SK-N-SH (cell line): ENCODE data around the gene UBE2I. TPM values are rescaled to one million over a fixed set of nuclear protein-coding genes. Genes with fewer than 3 reads are reported as not detected.

Experiments used
- CTCF ChIA-PET: fragments of 300-600, 350-600 bp; formaldehyde crosslinking; extraction: SDS; loops from one replicate; lab custom pipeline; 2021; lab: Yijun Ruan, JAX
- POLR2A ChIA-PET: fragments of 350-600 bp; sonication (Branson Sonifier 250); formaldehyde crosslinking; extraction: SDS; loops from one replicate; lab custom pipeline; 2020; ENCODE audit warnings: antibody characterized with exemption, inconsistent platforms; lab: Yijun Ruan, JAX
- DNase-seq: peaks from one replicate; pipeline ENCODE4 v3.0.0; 2012
- H2AFZ ChIP-seq: fragments of 200-600 bp; sonication (generic); 2 replicates; pipeline ENCODE4 v1.8.1; 2016; ENCODE audit warnings: antibody characterized with exemption, mild to moderate bottlenecking, low read depth
- H3F3A ChIP-seq: fragments of 200-600 bp; sonication (generic); replicated peaks from 2 replicates; pipeline ENCODE3; 2016; ENCODE audit warnings: antibody characterized with exemption, mild to moderate bottlenecking; ENCODE audit not compliant: insufficient read depth
- H3K27ac ChIP-seq, 2 experiments: fragments of 200-500 bp in 1 of 2; fragments of 200-600 bp in 1 of 2; sonication (Bioruptor generic) in 1 of 2; sonication (generic), shearing (Covaris generic) in 1 of 2; 2 replicates each; pipeline versions ENCODE4 v1.5.1 to v1.6.1; 2014 to 2016; ENCODE audit warnings: low read depth in 2 of 2, inconsistent platforms in 1 of 2, low read length in 1 of 2, mild to moderate bottlenecking in 1 of 2, mixed read lengths in 1 of 2
- H3K27me3 ChIP-seq: fragments of 200-600 bp; sonication (generic), shearing (Covaris generic); 2 replicates; pipeline ENCODE4 v1.6.1; 2016; ENCODE audit warnings: mixed run types; ENCODE audit not compliant: insufficient read depth
- H3K36me3 ChIP-seq, 2 experiments: fragments of 200-500 bp in 1 of 2; fragments of 200-600 bp in 1 of 2; sonication (Bioruptor generic) in 1 of 2; sonication (generic) in 1 of 2; replicated peaks in 1 of 2; 2 replicates each; pipeline versions ENCODE3 to v1.5.1; 2014 to 2016; ENCODE audit warnings: low read length in 1 of 2, mild to moderate bottlenecking in 1 of 2; ENCODE audit not compliant: insufficient read depth in 2 of 2, control insufficient read depth in 1 of 2
- H3K4me1 ChIP-seq, 2 experiments: fragments of 200-500 bp in 1 of 2; fragments of 200-600 bp in 1 of 2; sonication (Bioruptor generic) in 1 of 2; sonication (generic), shearing (Covaris generic) in 1 of 2; 2 replicates each; pipeline versions ENCODE4 v1.5.1 to v1.6.1; 2014 to 2016; ENCODE audit warnings: low read depth in 1 of 2, low read length in 1 of 2, mixed run types in 1 of 2; ENCODE audit not compliant: insufficient read depth in 2 of 2, control insufficient read depth in 1 of 2
- H3K4me2 ChIP-seq: fragments of 200-600 bp; sonication (generic), shearing (Covaris generic); 2 replicates; pipeline ENCODE4 v1.6.1; 2017; ENCODE audit warnings: mixed run types
- H3K4me3 ChIP-seq, 2 experiments: fragments of 200-500 bp in 1 of 2; fragments of 200-600 bp in 1 of 2; sonication (Bioruptor generic) in 1 of 2; sonication (generic), shearing (Covaris generic) in 1 of 2; 2 replicates each; pipeline versions ENCODE4 v1.5.1 to v1.8.1; 2014 to 2016; ENCODE audit warnings: low read depth in 2 of 2, inconsistent platforms in 1 of 2, low read length in 1 of 2, mild to moderate bottlenecking in 1 of 2, mixed read lengths in 1 of 2, moderate library complexity in 1 of 2
- H3K79me2 ChIP-seq: fragments of 200-600 bp; sonication (generic); 2 replicates; pipeline ENCODE4 v1.8.1; 2017; ENCODE audit warnings: mild to moderate bottlenecking; ENCODE audit not compliant: insufficient read depth
- H3K9ac ChIP-seq: fragments of 200-600 bp; sonication (generic); 2 replicates; pipeline ENCODE4 v1.6.1; 2017; ENCODE audit warnings: mixed run types
- H3K9me2 ChIP-seq: fragments of 200-600 bp; sonication (generic); 2 replicates; pipeline ENCODE4 v1.6.1; 2017; ENCODE audit warnings: mixed run types
- H3K9me3 ChIP-seq: fragments of 200-600 bp; sonication (generic); 2 replicates; pipeline ENCODE4 v1.6.1; 2017; ENCODE audit warnings: mixed run types, mild to moderate bottlenecking, moderate library complexity
- H4K20me1 ChIP-seq: fragments of 200-600 bp; sonication (generic); 2 replicates; pipeline ENCODE4 v1.6.1; 2017; ENCODE audit warnings: mild to moderate bottlenecking, mixed run types; ENCODE audit not compliant: insufficient read depth
- ELF1 ChIP-seq: IDR thresholded peaks from 2 replicates; pipeline ENCODE4 v1.4.0; 2012
- FOXM1 ChIP-seq: IDR thresholded peaks from 2 replicates; pipeline ENCODE4 v1.4.0; 2012; ENCODE audit warnings: low read depth, mild to moderate bottlenecking
- GABPA ChIP-seq: IDR thresholded peaks from 2 replicates; pipeline ENCODE4 v1.4.0; 2012; ENCODE audit warnings: low read depth, mild to moderate bottlenecking
- MEF2A ChIP-seq: IDR thresholded peaks from 2 replicates; pipeline ENCODE4 v1.4.0; 2012; ENCODE audit warnings: low read depth, borderline replicate concordance
- MXI1 ChIP-seq: IDR thresholded peaks from 2 replicates; pipeline ENCODE4 v1.6.1; 2012; ENCODE audit warnings: mild to moderate bottlenecking, low read depth, low read length, improper control_type of control experiment
- NFIC ChIP-seq: IDR thresholded peaks from 2 replicates; pipeline ENCODE4 v1.4.0; 2012; ENCODE audit warnings: borderline replicate concordance
- NRF1 ChIP-seq: IDR thresholded peaks from 2 replicates; pipeline ENCODE4 v1.6.1; 2012; ENCODE audit warnings: low read depth, mild to moderate bottlenecking, low read length
- RCOR1 ChIP-seq: fragments of 150-350 bp; IDR thresholded peaks from 2 replicates; pipeline ENCODE4 v1.6.1; 2017; ENCODE audit warnings: antibody characterized with exemption, low read length
- RFX5 ChIP-seq: IDR thresholded peaks from 2 replicates; pipeline ENCODE4 v1.6.1; 2012; ENCODE audit warnings: mild to moderate bottlenecking, improper control_type of control experiment, low read length
- RXRA ChIP-seq: IDR thresholded peaks from 2 replicates; pipeline ENCODE4 v1.4.0; 2012; ENCODE audit warnings: low read depth, mild to moderate bottlenecking, borderline replicate concordance
- TCF12 ChIP-seq: IDR thresholded peaks from 2 replicates; pipeline ENCODE4 v1.4.0; 2012
- TEAD4 ChIP-seq: IDR thresholded peaks from 2 replicates; pipeline ENCODE4 v1.4.0; 2012; ENCODE audit warnings: mild to moderate bottlenecking, borderline replicate concordance; ENCODE audit not compliant: insufficient read depth
- WGBS: methylation state at CpG from one replicate; pipeline ENCODE4 v1.1.6; 2017; ENCODE audit warnings: low lambda C conversion rate; 5-methylcytosine and 5-hydroxymethylcytosine counted together
- polyA plus RNA-seq, 3 experiments: library from polyadenylated mRNA; depleted of rRNA; stranded (reverse); fragments of >200 nt; gene quantifications; 2 replicates each; pipeline ENCODE4 v1.2.3, GENCODE V29; 2012
- TF ChIP-seq, protein P1 (sequence below): IDR thresholded peaks from 2 replicates; pipeline ENCODE4 v1.6.1; 2012; ENCODE audit warnings: mild to moderate bottlenecking, low read depth, low read length, moderate library complexity
- TF ChIP-seq, protein P2 (sequence below): fragments of 200-600 bp; sonication (generic); IDR thresholded peaks from 2 replicates; pipeline ENCODE4 v1.6.1; 2017; ENCODE audit warnings: antibody characterized with exemption, mild to moderate bottlenecking, moderate library complexity
- TF ChIP-seq, protein P3 (sequence below): fragments of 150-350 bp; IDR thresholded peaks from 2 replicates; pipeline ENCODE4 v1.6.1; 2016; ENCODE audit warnings: mild to moderate bottlenecking, low read depth, low read length

Gene UBE2I
- polyA plus RNA-seq, 1 of the 3 experiments (the other 2 are of a cell fraction) = 107 TPM

DNA sequence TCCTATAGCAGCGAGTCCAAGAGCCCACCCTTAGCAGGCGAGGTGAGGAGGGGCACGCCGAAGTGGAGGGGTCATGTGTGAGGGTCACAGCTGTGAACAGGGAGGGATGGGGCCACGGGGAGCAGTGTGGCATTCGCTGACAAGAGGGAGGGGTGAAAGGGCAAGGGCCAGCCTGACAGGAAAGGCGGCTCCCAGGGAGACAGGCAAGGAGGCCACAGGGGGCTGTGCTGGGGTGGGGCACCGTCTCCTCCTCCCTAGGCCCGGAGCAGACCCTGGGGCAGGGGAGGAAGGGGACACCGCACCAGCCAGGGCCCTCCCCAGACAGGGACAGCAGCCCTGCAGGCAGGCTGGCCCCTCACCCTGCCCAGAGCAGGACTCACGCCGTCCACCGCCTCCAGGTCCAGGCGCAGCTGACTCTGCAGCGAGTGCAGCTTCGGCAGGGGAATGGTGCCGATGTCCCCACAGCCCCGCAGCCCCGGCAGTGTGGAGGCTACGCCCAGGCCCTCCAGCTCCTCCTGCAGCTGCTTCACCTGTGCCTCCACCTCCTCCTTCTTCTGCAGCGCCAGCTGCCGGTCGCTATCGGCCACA is 57.4 kb downstream of the UBE2I start:
- Histone ChIP-seq H3K27me3 (no peaks in the 10 kb centered on the region), H3K4me2 (no peak overlapping the region), H3K79me2 (peaks cover 10% of the 10 kb centered on the region; the same call in 1 of the 2 replicates), H3F3A (peaks cover 11% of the 10 kb centered on the region), H3K9me3 (no peaks in the 10 kb centered on the region), H3K9ac (no peak overlapping the region), H3K4me3 (no peak overlapping the region)
- DNase-seq = no peak
- TF ChIP-seq ELF1 (no peak), MXI1 (no peak)
- TF ChIP-seq, protein P1, sequence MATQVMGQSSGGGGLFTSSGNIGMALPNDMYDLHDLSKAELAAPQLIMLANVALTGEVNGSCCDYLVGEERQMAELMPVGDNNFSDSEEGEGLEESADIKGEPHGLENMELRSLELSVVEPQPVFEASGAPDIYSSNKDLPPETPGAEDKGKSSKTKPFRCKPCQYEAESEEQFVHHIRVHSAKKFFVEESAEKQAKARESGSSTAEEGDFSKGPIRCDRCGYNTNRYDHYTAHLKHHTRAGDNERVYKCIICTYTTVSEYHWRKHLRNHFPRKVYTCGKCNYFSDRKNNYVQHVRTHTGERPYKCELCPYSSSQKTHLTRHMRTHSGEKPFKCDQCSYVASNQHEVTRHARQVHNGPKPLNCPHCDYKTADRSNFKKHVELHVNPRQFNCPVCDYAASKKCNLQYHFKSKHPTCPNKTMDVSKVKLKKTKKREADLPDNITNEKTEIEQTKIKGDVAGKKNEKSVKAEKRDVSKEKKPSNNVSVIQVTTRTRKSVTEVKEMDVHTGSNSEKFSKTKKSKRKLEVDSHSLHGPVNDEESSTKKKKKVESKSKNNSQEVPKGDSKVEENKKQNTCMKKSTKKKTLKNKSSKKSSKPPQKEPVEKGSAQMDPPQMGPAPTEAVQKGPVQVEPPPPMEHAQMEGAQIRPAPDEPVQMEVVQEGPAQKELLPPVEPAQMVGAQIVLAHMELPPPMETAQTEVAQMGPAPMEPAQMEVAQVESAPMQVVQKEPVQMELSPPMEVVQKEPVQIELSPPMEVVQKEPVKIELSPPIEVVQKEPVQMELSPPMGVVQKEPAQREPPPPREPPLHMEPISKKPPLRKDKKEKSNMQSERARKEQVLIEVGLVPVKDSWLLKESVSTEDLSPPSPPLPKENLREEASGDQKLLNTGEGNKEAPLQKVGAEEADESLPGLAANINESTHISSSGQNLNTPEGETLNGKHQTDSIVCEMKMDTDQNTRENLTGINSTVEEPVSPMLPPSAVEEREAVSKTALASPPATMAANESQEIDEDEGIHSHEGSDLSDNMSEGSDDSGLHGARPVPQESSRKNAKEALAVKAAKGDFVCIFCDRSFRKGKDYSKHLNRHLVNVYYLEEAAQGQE = no peak
- TF ChIP-seq, all 33 proteins: peak for 0
- H3K36me3 ChIP-seq = peaks cover 10 to 60% of the 10 kb centered on the region in 2 experiments
- H2AFZ ChIP-seq = no peak overlapping the region
- H3K27ac ChIP-seq = no peak overlapping the region
- 92% methylated on average over 11 of the region's 24 CpGs for WGBS
- no peaks in the 10 kb centered on the region for H3K4me1 ChIP-seq
- H3K9me2 ChIP-seq = no peaks in the 10 kb centered on the region
- peaks cover 5% of the 10 kb centered on the region; the same call in 1 of the 2 replicates for H4K20me1 ChIP-seq
- ChIA-PET POLR2A (no interaction called here), CTCF (no interaction called here)

DNA sequence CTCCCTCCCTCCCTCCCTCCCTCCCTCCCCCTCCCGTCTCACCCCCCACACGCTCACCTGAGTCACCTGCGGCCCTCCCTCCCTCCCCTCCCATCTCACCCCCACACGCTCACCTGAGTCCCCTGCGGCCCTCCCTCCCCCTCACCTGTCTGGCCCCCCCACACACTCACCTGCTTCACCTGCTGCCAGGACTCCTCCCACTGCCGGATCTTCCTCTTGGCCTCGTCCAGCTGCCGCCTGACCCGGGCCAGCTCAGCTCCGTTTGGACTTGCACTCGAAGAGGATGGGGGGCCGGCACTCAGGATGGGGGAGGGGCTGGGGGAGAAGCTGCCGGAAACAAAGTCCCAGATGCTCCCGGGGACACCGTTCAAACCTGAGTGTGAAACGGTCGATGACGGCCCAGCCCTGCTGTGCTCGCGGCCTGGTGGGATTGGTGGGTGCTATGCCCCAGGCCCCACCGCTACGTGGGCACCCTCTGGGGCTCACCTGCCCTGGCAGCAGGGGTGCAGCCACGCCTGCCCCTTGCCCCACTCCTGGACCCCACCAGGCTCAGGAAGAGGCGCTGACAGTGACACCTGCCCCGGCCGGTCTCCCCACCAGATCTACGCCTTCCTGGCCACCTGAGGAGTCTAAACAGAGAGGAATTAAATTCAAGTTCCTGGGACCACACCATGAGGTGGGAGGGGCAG is 58.2 kb downstream of the UBE2I start:
- WGBS = 95% methylated on average over 20 of the region's 27 CpGs
- no peak overlapping the region for H3K27ac ChIP-seq
- H3K4me1 ChIP-seq = no peaks in the 10 kb centered on the region
- H4K20me1 ChIP-seq = peaks cover 5% of the 10 kb centered on the region; the same call in 1 of the 2 replicates
- POLR2A ChIA-PET = no interaction called here
- H3K9me3 ChIP-seq = no peaks in the 10 kb centered on the region
- no peak overlapping the region for H3K4me3 ChIP-seq
- H3K9me2 ChIP-seq = no peaks in the 10 kb centered on the region
- H3K27me3 ChIP-seq = no peaks in the 10 kb centered on the region
- peaks cover 11% of the 10 kb centered on the region for H3F3A ChIP-seq
- no peak overlapping the region for H3K4me2 ChIP-seq
- H2AFZ ChIP-seq = no peak overlapping the region
- peaks cover 3% of the 10 kb centered on the region; the same call in 1 of the 2 replicates for H3K79me2 ChIP-seq
- peaks cover 10 to 53% of the 10 kb centered on the region in 2 experiments for H3K36me3 ChIP-seq
- TF ChIP-seq, protein P2, sequence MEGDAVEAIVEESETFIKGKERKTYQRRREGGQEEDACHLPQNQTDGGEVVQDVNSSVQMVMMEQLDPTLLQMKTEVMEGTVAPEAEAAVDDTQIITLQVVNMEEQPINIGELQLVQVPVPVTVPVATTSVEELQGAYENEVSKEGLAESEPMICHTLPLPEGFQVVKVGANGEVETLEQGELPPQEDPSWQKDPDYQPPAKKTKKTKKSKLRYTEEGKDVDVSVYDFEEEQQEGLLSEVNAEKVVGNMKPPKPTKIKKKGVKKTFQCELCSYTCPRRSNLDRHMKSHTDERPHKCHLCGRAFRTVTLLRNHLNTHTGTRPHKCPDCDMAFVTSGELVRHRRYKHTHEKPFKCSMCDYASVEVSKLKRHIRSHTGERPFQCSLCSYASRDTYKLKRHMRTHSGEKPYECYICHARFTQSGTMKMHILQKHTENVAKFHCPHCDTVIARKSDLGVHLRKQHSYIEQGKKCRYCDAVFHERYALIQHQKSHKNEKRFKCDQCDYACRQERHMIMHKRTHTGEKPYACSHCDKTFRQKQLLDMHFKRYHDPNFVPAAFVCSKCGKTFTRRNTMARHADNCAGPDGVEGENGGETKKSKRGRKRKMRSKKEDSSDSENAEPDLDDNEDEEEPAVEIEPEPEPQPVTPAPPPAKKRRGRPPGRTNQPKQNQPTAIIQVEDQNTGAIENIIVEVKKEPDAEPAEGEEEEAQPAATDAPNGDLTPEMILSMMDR = no peak
- TF ChIP-seq TEAD4 = no peak
- TF ChIP-seq MEF2A = no peak
- no peak for TF ChIP-seq GABPA
- TF ChIP-seq, protein P3, sequence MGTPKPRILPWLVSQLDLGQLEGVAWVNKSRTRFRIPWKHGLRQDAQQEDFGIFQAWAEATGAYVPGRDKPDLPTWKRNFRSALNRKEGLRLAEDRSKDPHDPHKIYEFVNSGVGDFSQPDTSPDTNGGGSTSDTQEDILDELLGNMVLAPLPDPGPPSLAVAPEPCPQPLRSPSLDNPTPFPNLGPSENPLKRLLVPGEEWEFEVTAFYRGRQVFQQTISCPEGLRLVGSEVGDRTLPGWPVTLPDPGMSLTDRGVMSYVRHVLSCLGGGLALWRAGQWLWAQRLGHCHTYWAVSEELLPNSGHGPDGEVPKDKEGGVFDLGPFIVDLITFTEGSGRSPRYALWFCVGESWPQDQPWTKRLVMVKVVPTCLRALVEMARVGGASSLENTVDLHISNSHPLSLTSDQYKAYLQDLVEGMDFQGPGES = no peak
- TF ChIP-seq RCOR1 = no peak
- no peak for TF ChIP-seq TCF12
- no peak for TF ChIP-seq RFX5
- no peak for TF ChIP-seq NRF1
- no peak for TF ChIP-seq RXRA
- TF ChIP-seq FOXM1 = no peak
- TF ChIP-seq NFIC = no peak
- H3K9ac ChIP-seq = no peak overlapping the region
- DNase-seq = no peak
- CTCF ChIA-PET = no interaction called here
